ENCODE data around the gene C14orf93. TPM values are rescaled to one million over a fixed set of nuclear protein-coding genes. Genes with fewer than 3 reads are reported as not detected.
"Not testable (repeated sequence)": the region's sequence is repeated elsewhere in the genome, so short reads cannot be mapped to it uniquely, and the experiment has no call there.

Gene C14orf93
- total RNA-seq, 4 donors from 2014 or later = 11.0 to 34.4 (median 19.8) TPM

- no peak for DNase-seq
- H3K27ac ChIP-seq = no peak overlapping the region
- H3K36me3 ChIP-seq = no peaks in the 10 kb centered on the region
- no peaks in the 10 kb centered on the region for H3K9me3 ChIP-seq
- H3K4me3 ChIP-seq = no peak overlapping the region
- no peaks in the 10 kb centered on the region for H3K27me3 ChIP-seq
- H3K4me1 ChIP-seq = no peaks in the 10 kb centered on the region
- TF ChIP-seq POLR2A (IDR thresholded peaks at IDR 0.05) (no peak), CTCF (IDR thresholded peaks at IDR 0.05) (no peak)
Observed at GRCh38 chr14:22971152-22971551, 38.8 kb downstream of the C14orf93 start.

GRCh38 chr14:22966783-22967269 lies 43.1 kb downstream of the C14orf93 start:
- H3K36me3 ChIP-seq = no peaks in the 10 kb centered on the region
- H3K27ac ChIP-seq = no peak overlapping the region
- no peak for TF ChIP-seq CTCF (IDR thresholded peaks at IDR 0.05)
- TF ChIP-seq POLR2A (IDR thresholded peaks at IDR 0.05) = no peak
- DNase-seq = no peak
- no peaks in the 10 kb centered on the region for H3K9me3 ChIP-seq
- no peaks in the 10 kb centered on the region for H3K27me3 ChIP-seq
- H3K4me3 ChIP-seq = no peak overlapping the region
- H3K4me1 ChIP-seq = no peaks in the 10 kb centered on the region

GRCh38 chr14:22965916-22966782 lies 43.8 kb downstream of the C14orf93 start:
- H3K9me3 ChIP-seq, H3K4me1 ChIP-seq, H3K27ac ChIP-seq, H3K36me3 ChIP-seq, H3K4me3 ChIP-seq, H3K27me3 ChIP-seq: not testable (repeated sequence)
- peak in 1 of 3 donors; percentile 56 for DNase-seq

GRCh38 chr14:22962061-22962676 lies 47.8 kb downstream of the C14orf93 start:
- H3K27ac ChIP-seq = no peak overlapping the region
- no peaks in the 10 kb centered on the region for H3K9me3 ChIP-seq
- no peaks in the 10 kb centered on the region for H3K36me3 ChIP-seq
- no peak for DNase-seq
- TF ChIP-seq POLR2A (IDR thresholded peaks at IDR 0.05) (no peak), CTCF (IDR thresholded peaks at IDR 0.05) (no peak)
- peaks cover 0 to 5% (median 0%) of the 10 kb centered on the region in 4 donors for H3K4me1 ChIP-seq
- no peaks in the 10 kb centered on the region for H3K27me3 ChIP-seq
- H3K4me3 ChIP-seq = no peak overlapping the region

- Histone ChIP-seq H3K27ac (peak overlapping the region; percentile 84 to 96 (median 94)), H3K9me3 (no peaks in the 10 kb centered on the region), H3K4me1 (peaks cover 0 to 18% (median 0%) of the 10 kb centered on the region in 4 donors), H3K27me3 (no peaks in the 10 kb centered on the region), H3K36me3 (peaks cover 0 to 22% (median 0%) of the 10 kb centered on the region in 3 donors), H3K4me3 (peak overlapping the region; percentile 59 to 83 (median 80))
- no peak for DNase-seq
- no peak for TF ChIP-seq POLR2A (IDR thresholded peaks at IDR 0.05)
- TF ChIP-seq CTCF (IDR thresholded peaks at IDR 0.05) = no peak
Observed at GRCh38 chr14:22955702-22956569, 54.0 kb downstream of the C14orf93 start.
